Central memory CD4-positive, alpha-beta T cell (primary cell): Measurements from ENCODE around the gene TMTC1.
"Not testable (repeated sequence)": the region's sequence is repeated elsewhere in the genome, so short reads cannot be mapped to it uniquely, and the experiment has no call there.

Experiments used
- DNase-seq: peaks from one replicate; pipeline ENCODE4 v3.0.0; 2022

Gene TMTC1

DNA sequence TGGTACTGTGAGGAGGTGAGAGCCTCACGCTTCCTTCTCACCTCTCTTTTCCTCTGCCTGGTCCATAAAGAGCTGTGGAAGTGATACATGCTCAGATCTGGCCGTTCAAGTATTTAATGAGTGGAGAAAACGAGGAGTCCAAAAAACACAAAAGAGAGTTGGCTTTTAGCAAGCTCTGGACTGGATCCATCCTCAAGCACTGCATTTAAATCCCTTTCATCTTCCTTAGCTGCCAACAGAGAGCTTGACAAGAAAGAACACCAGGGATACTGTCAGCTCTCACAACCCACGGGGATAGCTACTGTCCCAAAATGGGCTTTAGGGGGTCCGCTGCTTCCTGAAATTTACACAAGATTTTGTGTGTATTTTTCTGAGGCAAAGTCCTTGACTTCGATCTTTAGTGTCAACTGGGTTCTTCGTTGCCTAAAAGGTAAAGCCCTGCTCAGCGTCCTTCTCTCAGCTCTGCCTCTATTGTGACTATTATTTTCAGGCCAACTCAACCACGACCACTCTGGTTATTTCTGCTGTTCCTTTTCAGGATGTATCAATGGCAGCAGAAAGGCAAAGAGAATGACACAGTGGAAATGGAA, 120.9 kb downstream of the TMTC1 start:
- no peak for DNase-seq

GRCh38 chr12:29660847-29661246, 122.9 kb downstream of the TMTC1 start:
- no peak for DNase-seq

DNA sequence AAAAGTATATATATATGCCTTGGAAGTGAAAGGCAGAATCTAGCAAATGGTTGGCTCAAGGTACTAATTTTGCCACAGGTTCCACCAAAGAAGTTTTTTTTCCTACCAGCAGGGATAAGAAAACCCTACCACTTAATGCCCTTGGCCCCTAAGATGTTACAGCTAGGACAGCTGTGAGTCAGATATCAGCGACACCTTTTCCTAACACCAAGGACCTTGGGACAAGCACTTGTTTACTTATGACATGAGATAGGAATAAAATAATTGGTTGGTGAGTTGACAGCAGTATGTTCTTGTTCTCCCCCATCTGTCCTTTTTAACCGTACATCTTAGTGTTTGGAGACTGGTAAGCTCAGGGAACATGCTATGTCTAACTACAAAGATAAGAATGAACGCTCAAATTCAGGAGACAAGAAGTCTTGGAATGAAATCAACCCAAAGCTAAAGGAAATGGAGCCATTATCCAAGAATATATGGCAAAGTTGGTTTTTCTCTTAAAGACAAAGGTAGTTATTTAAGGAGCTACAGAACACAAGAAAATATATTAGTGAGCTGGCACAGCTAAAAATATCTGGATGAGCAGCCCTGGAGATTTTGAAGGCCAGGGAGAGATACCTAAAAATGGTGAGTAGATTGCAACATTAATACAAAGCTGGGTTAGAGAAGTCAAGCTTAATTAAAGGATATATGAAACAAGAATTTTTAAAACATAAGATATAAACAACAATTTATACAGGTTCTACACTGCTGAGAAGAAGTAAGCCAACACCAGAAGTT, 126.8 kb downstream of the TMTC1 start:
- no peak for DNase-seq

DNA sequence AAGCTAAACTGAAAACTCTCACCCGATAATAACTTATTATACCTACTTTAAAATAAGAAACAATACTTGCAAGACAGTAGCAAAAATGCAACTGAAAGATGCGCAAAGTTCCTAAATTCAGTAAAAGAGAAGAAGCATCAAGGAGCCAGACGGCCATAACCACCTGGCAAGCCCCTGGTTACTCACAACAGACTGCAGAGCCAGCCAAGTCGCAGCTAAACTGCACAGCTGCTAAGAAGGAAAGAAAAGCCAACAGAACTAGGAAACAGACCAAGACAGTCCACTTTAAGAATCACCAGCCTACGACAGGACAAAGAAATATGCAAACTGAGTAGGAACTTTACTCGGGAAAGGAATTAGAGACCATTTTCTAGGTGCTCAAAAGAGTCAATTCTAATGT, 127.9 kb downstream of the TMTC1 start:
- no peak for DNase-seq

- DNase-seq = no peak
Observed at GRCh38 chr12:29653286-29653685, 130.5 kb downstream of the TMTC1 start.

GRCh38 chr12:29650371-29650770, 133.4 kb downstream of the TMTC1 start:
- DNase-seq = no peak

DNA sequence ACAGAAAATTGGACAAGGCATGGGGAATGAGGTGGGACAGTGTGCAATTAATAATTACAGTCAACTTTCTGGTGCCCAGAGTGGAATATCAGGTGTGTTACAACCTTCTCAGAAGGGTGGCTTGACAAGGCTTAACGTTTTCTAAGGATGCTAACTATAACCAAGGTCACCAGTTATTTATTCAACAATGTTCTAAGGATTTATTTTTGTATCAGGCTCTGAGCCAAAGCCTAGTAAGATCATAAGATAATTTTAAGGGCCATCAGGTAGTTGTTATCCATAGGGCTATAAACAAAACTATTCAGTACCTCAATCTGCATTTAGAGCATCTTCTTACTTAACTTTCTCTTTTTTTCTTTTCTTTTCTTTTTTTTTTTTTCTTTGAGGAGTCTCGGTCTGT, 134.0 kb downstream of the TMTC1 start:
- no peak for DNase-seq

DNA sequence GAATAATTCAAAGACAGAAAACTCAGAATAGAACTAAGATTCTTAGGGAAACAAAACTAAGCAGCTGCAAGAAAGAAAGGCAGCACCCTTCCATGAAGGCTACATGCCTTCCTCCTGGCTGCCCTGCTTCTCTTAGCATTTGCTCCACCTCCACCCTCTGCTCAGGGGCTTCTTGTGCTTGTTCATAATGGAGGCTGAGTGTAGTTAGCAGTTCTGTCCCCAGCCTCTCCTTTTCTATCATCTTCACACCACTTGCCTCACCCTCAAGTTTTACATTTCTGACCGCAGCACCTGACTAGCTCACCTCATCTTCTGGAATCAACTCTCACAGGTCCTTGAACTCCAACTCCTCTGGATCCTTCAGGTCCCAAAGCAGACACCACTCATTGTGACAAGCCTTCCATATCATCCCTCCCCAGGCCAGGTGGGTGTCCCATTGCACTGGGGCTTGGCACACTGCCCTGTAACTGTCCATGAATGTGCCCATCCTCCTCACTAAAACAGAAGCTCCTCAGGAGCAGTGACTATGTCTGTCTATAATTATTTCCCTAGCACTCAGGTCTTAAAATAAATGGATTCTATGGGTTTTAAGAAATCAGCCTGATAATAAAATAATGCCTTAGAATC, 139.1 kb downstream of the TMTC1 start:
- DNase-seq = no peak

DNA sequence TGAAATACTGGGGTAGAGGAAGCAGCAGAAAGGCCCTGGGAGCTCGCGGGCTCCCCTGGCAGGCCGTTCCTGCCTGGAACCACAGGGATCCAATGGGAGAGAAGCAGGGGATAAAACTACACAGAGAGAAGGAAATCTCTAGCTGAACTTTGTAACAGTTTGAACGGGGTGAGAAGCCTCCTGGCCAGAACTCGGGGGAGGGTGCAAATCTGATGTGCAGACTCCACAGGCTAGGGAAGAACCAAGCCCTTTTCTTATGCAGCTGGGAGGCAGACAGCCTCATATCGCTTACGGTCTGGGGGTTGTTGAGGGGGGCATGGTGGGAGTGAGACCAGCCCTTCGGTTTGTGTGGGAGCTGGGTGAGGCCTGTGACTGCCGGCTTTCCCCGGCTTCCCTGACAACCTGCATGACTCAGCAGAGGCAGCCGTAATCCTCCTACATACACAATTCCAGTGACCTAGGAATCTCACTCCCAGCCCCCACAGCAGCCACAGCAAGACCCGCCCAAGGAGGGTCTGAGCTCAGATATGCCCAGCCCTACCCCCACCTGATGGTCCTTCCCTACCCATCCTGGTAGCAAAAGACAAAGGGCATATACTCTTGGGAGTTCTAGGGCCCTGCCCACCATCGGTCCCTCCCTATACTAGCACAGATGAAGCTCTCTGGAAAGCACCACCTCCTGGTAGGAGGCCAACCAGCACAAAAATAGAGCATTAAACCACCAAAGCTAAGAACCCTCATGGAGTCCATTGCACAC, 143.0 kb downstream of the TMTC1 start:
- no peak for DNase-seq

GRCh38 chr12:29639893-29640495, 143.7 kb downstream of the TMTC1 start:
- no peak for DNase-seq

GRCh38 chr12:29638528-29638927, 145.2 kb downstream of the TMTC1 start:
- DNase-seq = no peak

GRCh38 chr12:29634057-29634456, 149.7 kb downstream of the TMTC1 start:
- no peak for DNase-seq

DNA sequence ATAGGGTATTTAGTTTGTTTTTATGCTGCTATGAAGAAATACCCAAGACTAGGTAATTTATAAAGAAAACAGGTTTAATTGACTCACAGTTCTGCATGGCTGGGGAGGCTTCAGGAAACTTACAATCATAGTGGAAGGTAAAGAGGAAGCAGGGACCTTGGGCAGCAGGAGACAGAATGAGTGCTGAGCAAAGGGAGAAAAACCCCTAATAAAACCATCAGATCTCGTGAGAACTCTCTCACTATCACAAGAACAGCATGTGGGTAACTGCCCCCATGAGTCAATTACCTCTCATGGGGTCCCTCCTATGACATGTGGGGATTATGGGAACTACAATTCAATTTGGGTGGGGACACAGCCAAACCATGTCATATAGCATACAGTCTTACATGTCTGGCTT, 153.6 kb downstream of the TMTC1 start:
- not testable (repeated sequence) for DNase-seq

DNA sequence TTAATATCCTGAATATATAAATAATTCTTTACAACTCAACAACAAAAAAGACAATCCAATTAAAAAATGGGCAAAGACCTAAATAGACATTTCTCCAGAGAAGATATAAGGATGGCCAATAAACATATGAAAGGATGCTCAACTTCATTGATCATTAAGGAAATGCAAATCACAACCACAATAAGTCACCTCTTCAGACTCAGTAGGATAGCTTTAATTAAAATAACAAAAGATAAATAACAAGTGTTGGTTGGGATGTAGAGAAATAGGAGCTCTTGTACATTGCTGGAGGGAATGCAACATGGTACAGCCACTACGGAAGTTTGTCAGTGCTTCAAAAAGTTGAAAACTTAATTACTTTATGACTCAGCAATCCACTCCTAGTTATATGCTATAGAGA, 156.5 kb downstream of the TMTC1 start:
- DNase-seq = no peak

DNA sequence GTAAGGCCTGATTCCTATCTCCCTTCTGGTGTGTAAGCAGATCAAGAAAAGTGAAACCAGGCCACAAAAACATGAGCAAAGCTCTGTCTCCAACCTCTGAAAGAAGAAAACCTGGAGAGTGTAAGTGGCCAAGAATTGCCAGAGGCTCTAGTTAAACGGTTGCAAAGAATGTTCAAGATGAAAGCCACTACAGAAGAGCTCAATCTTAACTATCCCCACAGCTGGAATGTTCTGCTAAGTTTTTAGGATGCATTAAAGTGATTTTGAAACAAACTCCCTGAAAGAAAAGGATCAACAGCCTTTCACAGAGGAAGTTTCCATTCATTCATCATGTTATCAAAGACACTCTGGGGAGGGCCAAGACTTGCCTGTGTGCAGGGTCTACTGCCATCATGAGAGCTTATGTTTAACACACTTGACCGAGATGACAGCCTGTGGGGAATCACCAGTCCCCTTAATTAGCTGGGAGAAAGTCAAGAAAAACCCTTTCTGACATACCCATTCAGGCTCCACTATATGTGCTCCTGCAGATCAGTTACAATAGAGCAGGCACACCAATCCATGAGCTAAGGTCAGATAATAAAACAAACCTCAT, 158.3 kb downstream of the TMTC1 start:
- DNase-seq = no peak

DNA sequence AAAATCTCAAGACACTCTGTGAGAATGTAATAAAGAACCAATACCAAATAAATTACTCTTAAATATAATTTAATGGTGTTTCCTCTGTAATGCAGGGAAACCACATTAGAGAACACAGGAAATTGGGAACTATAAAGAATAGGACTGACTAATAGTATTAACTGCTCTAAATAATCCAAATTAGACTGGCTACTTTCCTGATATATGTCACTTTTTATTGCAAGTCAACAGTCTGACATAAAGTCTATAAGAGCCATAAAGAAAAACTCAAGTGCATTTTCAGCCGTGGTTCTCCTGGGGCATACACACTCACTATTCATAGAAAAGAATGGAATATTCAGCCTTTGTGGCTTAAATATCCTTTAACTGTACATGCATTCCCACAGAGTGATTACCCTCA, 161.5 kb downstream of the TMTC1 start:
- no peak for DNase-seq

GRCh38 chr12:29620030-29620429, 163.7 kb downstream of the TMTC1 start:
- no peak for DNase-seq

- DNase-seq = no peak
Observed at GRCh38 chr12:29617407-29617803, 166.3 kb downstream of the TMTC1 start.

DNA sequence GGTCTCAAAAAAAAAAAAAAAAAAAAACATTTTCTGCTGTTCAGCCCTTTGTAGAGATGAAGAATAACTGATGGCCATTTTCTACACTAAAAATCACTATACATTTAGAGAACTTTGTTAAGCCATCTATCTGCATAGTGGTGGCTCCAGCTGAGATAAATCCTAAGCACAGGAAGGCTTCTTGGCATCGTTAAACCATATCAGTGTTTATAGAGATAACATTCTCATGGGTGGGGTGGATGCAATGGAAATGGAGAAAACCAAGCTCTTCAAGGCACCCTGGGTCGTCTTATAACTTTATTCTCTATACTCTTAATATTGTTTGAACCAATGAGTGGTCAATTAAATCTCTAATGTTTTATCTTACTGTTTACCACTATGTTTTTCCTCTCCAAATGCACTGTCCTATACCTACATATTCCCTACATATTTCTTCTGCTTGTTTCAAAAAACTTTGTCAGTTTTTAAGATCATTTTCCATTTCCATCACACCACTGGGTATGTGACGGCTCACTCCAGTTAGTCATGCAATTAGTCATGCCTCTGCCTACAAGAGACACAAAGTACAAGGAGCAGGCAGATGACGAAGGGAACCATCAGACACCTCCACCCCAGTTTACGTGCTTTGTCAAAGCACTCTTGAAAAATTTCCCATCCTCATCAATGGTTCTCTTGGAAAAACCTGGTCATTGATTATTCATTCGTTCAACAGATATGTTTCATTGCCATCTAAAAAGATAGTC, 166.9 kb downstream of the TMTC1 start:
- DNase-seq = no peak

- no peak for DNase-seq
Observed at GRCh38 chr12:29614694-29615325, 168.9 kb downstream of the TMTC1 start.

DNA sequence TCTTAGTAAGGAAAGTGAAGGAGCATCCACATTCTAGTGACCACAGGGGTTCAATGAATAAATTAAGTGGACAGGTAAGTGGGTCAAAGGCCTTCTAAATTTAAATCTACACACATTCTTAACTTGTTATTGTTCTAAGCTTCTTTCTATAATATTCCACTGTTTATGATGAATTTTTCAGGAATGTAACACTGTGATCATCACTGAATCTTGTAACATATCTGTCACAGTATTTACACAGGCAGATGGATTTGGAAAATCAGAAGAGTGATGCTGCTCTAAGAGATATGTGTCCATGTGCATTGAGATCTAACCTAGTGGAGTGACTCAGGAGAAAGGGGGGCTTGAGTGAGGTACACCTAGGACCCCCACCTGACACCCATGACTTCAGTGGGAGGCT, 170.8 kb downstream of the TMTC1 start:
- DNase-seq = no peak
